Measurements from ENCODE around the gene ALG8.
"Not testable (repeated sequence)": the region's sequence is repeated elsewhere in the genome, so short reads cannot be mapped to it uniquely, and the experiment has no call there.

Gene ALG8

DNA sequence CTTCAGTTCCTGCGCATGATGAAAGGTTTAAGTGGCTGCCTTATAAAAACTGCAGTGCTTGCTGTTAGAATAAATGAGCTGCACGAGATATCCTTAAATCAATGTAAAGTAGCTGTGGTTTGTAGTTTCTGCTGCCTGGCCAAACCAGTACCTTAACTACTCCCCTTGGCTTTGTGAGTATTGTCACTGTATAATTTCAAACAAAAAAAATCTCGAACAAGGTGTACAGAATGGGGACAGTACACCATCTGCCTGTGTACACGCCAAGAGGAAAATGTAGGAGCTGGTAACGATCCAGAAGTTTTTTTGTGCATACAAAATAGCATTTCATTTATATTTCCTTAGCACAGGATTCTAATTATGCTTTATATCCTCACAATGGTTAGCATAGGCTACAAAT, 39.2 kb downstream of the ALG8 start:
- no peak for DNase-seq

DNA sequence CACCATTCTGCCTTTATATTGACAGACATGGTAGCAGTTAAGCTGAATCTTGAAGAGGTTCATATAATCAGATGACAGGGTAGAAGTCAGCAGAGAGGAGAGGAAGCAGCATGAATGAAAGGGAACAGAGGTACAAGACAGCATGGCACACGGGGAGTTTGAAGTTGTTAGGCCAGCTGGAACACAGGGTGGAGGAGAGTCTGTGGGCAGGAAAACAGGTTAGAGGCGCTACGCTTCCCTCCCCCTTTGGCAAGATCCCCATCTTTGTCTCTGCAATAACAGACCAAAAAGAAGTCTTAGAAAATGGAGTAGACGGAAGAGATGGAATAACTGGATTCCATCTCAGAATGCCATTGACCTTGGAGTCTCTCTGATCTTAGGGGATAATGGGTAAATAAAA, 39.8 kb downstream of the ALG8 start:
- DNase-seq = no peak

DNA sequence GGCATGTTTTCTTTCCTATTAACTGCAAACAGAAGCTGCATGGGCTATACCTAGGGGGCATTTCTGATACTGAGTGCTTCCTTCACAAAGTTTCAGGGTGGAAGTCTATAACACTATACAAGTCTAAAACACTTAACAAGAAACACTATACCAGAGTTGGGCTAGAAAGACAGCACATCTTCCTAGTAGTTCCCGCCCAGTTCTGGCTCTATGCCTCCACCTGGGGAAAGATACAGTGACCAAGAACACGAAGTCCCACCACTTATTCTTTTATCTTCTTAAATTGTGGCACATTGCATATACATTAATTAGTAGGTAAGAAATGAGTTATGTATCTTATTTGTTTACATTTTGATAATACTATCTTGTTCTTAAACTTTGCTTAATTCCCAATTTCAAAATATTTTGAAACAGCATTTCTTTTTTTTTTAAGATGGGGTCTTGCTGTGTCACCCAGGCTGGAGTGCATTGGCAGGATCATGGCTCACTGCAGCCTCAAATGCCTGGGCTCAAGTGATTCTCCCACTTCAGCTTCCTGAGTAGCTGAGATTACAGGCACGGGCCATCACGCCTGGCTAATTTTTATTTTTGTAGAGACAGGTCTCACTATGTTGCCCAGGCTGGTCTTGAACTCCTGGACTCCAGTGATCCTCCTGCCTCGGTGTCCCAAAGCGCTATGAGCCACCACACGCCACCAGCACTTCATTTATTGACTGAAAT, 41.6 kb downstream of the ALG8 start:
- DNase-seq = no peak

DNA sequence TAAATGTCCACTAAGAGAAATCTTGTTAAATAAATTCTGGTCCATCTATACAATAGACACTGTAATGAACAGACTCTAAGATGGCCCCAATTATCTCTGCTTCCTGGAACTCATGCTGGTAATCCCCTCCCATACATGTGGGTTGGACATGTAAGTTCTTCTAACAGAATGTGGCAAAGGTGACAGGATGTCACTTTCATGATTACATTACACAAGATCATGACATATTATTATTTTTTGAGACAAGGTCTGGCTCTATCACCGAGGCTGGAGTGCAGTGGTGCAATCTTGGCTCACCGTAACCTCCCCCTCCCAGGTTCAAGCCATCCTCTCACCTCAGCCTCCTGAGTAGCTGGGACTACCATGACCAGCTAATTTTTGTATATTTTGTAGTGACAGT, 45.2 kb downstream of the ALG8 start:
- no peak for DNase-seq

DNA sequence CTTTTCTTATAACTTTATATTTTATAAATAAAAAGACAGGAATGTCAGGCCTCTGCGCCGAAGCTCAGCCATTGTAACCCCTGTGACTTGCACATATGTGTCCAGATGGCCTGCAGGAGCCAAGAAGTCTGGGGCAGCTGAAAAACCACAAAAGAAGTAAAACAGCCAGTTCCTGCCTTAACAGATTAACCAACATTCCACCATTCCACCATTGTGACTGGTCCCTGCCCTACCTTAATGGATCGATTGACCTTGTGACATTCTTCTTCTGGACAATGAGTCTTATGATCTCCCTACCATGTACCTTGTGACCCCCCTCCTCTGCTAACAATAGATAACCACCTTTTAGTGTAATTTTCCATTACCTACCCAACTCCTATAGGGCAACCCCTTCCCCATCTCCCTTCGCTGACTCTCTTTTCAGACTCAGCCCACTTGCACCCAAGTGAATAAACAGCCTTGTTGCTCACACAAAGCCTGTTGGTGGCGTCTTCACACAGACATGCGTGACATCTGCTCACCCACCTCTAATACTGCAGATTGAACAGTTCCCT, 52.8 kb downstream of the ALG8 start:
- DNase-seq = not testable (repeated sequence)

DNA sequence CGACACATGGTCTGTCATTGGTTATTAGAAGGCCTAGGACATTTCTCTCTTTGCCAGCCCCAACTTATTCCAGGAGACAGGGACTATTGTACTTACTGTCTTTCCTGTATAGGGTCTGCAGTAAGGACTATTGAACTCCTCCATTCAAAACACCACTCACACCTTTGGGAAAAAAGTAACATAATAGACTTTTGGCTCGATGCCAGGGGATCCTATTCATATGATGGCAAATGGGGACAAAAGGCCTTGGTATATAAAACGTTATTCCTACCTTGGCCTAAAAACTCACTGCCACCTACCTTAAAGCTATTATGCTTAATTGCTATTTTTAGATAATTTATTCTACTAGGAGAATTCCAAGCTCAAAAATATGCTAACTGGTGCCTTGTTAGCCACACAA, 53.5 kb downstream of the ALG8 start:
- no peak for DNase-seq

DNA sequence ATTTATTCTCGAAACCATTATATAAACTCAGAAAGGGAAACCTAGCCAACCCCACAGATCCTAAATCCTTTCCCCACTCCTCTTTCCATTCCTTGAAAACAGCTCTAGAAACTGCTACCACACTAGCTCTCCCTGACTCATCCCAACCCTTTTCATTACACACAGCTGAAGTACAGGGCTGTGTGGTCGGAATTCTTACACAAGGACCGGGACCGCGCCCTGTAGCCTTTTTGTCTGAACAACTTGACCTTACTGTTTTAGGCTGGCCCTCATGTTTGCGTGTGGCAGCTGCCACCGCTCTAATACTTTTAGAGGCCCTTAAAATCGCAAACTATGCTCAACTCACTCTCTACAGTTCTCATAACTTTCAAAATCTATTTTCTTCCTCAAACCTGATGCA, 54.9 kb downstream of the ALG8 start:
- DNase-seq = not testable (repeated sequence)

DNA sequence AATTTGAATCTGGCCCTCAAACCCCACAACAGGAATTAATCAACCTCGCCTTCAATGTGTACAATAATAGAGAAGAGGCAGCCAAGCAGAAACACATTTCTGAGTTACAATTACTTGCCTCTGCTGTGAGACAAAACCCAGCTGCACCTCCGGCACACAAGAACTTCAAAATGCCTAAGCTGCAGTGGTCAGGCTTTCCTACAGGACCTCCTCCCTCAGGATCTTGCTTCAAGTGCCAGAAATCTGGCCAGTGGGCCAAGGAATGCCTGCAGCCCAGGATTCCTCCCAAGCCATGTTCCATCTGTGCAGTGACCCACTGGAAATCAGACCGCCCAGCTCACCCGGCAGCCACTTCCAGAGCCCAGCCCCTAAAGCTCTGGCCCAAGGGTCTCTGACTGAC, 56.4 kb downstream of the ALG8 start:
- DNase-seq = no peak

DNA sequence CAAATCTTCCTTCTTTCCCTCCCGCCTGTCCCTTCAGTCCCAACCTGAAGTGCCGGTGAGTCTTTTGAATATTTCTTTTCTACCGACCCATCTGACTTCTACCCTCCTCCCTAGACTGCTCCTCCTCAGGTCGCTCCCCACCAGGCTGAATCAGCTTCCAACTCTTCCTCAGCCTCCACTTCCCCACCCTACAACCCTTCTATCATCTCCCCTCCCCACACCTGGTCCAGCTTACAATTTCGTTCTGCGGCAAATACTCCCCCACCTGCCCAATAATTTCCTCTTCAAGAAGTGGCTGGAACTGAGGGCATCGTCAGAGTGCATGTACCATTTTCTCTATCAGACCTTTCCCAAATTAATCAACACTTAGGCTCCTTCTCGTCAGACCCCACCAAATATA, 57.3 kb downstream of the ALG8 start:
- no peak for DNase-seq

DNA sequence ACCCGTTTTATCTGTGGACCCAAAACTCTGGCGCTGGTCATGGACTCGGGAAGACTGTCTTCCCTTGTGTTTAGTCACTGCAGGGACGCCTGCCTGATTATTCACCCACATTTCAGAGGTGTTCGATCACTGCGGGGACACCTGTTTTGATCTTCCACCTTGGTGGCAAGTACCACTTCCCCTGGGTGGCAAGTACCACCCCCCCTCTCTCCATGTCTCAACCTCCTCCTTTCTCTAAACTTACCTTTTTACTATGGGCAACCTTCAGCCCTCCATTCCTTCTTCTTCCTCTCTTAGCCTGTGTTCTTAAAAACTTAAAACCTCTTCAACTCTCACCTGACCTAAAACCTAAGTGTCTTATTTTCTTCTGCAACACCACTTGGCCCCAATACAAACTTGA, 57.8 kb downstream of the ALG8 start:
- DNase-seq = no peak

DNA sequence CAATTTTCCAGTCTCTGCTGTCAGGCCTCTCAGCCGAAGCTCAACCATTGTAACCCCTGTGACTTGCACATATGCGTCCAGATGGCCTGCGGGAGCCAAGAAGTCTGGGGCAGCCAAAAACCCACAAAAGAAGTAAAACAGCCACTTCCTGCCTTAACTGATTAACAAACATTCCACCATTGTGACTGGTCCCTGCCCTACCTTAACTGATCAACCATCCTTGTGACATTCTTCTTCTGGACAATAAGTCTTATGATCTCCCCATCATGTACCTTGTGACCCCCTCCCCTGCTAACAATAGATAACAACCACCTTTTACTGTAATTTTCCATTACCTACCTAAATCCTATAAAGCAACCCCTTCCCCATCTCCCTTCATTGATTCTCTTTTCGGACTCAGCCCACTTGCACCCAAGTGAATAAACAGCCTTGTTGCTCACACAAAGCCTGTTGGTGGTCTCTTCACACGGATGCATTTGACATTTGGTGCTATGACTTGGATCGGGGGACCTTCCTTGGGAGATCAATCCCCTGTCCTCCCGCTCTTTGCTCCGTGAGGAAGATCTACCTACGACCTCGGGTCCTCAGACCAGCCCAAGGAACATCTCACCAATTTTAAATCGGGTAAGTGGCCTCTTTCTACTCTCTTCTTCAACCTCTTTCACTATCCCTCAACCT, 58.5 kb downstream of the ALG8 start:
- DNase-seq = no peak

DNA sequence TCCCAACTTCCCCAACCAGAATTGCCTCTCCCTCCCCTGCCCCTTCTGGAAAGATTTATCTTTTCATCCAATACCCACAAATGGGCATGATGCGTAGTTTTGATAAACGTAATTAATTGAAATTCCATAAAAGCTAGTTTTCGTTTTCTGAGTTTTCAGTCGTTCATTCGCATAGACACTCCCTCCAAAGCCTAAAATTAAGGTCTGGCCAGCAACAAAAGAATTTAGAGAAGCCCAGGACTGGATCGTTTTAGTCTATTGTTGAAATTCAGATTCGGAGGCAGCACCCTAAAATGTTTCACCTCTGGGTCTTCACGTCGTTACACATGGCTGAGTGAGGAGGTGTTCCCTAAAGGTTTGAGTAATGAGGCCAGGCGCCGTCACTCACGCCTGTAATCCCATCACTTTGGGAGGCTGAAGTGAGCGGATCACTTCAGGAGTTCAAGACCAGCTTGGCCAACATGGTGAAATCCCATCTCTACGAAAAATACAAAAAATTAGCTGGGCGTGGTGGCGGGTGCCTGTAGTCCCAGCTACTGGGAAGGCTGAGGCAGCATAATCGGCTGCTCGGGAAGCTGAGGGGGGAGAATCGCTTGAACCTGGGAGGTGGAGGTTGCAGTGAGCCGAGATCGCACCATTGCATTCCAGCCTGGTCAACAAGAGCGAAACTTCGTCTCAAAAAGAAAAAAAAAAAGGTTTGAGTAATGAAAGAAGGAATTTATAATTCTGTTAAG, 59.2 kb downstream of the ALG8 start:
- DNase-seq = no peak

DNA sequence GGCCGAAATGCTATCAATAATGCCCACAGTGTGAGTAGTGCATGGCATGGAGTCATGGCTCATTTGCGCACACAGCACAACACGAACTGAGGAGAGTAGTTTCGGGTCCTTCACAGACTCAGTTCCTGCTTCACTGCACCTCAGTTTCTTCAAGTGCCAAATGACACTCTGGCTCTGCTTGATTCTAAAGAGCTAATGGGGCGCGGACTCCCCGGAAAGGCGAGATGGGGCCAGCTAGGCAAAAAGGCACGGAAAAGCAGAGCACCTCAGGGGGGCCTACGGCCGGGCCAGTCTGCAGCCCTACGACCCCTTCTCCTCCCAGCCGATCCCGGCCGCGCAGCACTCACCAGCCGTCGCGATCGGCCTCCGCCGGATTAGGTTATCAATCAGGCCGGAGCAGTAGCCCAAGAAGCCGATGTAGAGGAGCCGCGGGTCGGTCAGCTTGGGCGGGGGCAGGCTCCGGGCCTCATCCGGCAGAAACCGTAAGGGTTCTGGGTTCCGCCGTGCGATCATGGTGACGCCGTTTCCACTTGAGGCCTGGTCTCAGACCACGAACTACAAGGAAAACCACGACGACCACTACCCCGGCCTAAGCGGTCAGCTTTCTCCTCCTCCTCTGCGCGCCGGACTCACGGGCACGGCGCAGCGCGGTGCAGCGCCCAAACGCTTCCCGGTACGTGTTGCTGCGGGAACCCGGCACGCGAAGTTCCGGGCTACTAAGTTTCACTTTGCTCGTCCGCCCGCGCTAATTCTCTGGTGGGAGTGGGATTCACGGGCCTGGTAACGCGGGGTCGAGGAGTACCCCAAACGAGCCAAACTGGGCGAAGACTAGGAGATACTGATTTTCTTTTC, 60.0 kb downstream of the ALG8 start, which contains the start of gene NDUFC2:
NDUFC2 (minus strand) TSS at position 631 of the 852 bp plus-strand sequence; CDS start at position 513, 118 bp downstream.
- peak; percentile 73 to 78 for DNase-seq

DNA sequence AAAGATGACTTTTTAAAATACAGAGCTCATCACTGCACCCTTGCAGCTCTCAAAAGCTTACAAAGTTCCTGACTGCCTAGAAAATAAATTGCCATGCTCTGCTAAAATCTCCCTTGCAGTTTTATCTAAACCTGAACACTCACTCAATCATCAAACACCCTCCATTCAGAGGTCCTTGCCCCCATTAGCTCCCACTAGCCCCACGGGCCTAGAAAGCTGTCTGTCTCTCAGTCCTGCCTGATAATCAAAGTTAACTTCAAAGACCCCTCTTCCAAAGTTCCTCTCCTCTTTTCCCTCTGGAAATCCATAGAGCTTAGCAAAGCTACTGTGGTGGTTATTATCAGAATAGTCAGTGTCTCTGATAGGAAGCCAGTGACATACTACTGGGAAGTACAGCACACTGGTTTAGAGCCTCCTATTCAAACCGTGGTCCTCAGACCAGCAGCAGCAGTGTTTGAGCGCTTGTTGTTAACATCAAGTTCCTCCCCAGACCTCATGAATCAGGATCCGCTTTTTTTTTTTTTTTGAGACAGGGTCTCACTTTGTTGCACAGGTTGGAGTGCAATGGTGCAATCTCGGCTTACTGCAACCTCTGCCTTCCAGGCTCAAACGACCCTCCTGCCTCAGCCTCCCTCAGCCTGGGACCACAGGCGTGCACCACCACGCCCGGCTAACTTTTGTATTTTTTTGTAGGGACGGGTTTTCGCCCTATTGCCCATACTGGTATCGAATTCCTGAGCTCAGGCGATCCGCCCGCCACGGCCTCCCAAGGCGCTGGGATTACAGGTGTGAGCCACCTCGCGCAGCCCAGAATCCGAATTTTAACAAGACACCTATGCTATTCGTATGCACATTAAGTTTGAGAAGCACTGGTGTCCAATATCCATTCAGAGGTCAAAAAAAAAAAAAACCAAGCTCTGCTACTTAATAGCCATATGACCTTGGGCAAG, 60.9 kb downstream of the ALG8 start:
- DNase-seq = no peak

DNA sequence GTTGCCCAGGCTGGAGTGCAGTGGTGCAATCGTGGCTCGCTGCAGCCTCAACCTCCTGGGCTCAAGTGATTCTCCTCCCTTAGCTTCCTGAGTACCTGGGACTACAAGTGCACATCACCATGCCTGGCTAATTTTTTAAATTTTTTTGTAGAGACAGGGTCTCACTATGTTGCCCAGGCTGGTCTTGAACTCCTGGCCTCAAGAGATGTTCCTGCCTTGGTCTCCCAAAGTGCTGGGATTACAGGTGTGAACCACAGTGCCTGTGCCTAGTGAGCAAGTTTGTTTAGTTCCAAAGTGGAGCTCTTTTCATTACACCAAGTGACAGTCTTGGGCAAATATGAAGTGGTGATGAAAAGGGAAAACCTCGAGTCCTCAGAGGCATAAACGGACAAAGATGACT, 61.8 kb downstream of the ALG8 start:
- DNase-seq = not testable (repeated sequence)

DNA sequence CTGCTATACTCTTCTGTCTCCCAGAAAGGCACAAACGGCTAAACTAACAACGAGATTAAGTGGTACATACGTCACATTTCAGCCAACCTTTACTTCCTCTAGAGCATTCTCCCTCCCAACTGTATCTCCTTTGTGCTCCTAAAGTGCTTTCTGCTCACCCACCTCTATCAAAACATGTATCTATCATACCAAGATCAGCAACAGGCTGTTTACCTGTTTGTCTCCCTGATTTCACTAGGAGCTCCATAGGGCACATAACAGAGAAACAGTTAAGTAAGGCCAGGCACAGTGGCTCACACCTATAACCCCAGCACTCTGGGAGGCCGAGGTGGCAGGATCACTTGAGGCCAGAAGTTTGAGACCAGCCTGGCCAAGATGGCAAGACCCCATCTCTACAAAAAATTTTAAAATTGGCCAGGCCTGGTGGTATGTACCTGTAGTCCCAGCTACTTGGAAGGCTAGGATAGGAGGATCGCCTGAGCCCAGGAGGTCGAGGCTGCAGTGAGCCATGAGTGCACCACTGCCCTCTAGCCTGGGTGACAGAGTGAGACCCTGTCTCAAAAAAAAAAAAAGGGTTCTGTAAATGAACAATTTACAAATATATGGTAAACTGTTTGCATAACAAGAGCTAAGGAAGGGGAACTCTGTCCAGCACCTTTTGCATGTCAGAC, 62.6 kb downstream of the ALG8 start:
- DNase-seq = no peak

DNA sequence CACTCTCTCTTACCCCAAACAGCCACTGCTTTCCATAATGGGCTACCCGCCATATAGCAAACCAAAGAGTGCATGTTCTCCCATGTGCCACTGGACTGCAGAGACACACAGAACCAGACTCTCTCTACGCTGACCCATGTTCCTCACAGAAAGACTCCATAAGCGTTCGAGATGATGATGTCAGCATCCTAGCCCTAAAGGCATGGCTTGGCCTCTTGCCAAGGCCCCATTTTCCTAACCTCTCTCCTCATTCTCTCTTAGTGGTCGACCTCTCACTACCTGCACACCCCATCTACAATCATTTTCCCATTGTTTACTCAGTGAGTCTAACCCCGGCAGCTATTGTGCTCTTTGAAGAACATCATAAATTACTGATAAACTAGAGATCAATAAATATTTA, 64.7 kb downstream of the ALG8 start:
- DNase-seq = no peak

DNA sequence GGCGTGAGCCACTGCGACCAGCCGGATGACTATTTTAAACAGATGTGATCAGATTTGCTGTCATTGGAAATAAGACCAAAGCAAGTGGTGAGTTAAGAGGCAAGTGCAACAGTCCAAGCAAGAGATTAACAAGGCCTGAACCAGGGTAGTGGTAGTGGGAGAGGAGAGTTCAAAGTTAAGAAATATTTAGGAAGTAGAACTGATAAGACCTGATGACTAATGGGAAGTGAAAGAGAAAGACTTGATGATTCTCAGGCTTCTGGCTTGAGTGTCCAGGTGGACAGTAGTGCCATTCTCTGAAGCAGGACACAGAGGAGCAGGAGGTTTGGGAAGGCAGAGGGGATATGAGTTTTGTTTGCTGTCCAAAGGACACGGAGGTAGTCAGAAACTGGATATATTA, 67.0 kb downstream of the ALG8 start:
- DNase-seq = no peak

DNA sequence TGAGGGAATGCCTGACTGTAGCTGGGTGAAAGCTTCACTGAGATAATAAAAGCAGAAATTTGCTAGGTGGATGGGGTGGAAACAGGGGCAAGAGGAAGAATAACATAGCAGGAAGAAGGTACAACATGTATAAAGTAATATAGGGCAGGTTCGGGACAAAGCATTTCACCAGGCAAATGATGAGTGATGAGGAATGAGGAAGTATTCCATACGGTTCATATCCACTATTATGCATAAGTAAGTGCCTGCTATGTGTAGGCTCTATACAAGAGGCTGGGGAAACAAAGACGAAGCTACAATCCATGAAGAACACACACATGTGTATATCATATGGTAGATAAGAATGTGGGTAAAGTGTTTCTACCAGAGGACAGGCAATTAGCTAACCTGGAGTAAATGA, 67.7 kb downstream of the ALG8 start:
- DNase-seq = no peak

DNA sequence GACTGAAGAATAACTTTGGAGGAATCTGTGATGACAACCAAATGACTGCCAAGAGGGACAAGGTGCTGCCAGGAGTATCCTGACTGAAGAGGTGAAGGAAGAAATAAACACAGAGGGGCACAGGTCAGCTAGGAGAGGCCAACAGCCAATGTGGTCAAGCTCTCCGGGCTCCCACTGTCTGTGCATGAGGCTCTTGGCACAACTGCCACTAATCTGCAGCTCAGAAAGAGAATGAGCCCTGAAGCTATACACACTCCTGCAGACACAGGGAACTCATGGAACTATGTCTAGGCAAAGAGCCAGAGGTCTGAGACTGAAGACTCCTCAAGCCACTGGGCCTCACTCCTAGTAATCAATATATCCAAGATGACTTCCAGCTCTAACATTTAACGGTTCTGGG, 68.8 kb downstream of the ALG8 start:
- DNase-seq = no peak

DNA sequence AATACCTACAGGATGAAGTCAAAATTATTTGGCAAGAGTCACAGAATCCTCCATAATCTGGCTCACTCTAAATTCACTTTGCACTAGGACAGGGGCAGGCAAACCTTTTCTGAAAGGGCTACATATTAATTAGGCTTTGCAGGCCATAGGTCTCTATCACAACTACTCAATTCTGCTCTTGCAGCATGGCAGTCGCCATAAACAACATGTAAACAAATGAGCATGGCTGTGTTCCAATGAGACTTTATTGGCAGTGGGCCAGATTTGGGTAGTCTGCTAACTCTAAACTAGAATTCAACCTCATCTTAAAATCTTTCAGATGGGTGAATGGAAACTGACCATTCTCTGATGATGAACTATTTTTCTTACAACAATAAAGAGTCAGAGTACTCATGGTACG, 70.0 kb downstream of the ALG8 start:
- no peak for DNase-seq

Data from stimulated activated CD4-positive, alpha-beta T cell treated with anti-CD3 and anti-CD28 coated beads, Interleukin-2, amount 100 ng/mL, for 24 hours (primary cell).